GM15510 (cell line): ENCODE data around the gene TET2.

Experiments used
- POLR2A ChIP-seq: IDR thresholded peaks from 3 replicates; pipeline ENCODE4 v1.6.1; 2011; ENCODE audit warnings: borderline replicate concordance; ENCODE audit not compliant: insufficient read length; ENCODE audit errors: extremely low read depth

Gene TET2

DNA sequence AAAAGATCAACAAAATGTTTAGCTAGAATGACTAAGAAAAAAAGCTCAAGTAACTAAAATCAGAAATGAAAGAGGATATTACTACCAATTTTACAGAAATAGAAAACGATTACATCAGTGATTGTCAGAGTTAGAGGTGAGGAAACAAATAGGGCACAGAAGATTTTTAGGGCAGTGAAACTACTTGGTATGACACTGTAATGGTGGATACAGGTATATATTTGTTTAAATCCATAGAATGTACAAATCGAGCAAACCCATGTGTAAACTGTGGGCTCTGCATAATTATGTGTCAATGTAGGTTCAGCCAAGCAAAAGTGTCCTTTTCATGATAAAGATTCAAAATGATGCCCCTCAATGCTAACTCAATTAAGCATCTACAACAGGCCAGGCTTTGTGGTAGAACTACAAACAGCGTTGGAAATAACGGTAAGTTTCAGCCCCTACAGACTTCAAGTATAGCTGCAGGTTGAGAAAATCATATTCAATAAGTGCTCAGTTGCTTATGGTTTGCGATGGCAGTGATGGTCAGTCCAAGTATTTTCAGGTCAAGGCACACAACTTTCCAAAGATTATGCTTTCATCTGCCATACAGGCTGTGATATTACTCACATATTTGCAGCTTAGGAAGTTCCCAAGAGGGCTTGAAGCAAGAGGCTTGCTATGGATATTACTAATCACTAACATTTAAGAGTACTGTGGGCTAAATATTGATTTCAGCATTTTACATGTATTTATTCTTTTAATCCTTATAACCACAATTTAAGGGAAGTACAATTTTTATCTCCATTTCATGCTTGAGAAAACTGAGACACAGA lies 158.6 kb downstream of the TET2 start:
- TF ChIP-seq POLR2A: no peak

- TF ChIP-seq POLR2A: no peak
Observed at GRCh38 chr4:105306158-105306781, 159.6 kb downstream of the TET2 start.

DNA sequence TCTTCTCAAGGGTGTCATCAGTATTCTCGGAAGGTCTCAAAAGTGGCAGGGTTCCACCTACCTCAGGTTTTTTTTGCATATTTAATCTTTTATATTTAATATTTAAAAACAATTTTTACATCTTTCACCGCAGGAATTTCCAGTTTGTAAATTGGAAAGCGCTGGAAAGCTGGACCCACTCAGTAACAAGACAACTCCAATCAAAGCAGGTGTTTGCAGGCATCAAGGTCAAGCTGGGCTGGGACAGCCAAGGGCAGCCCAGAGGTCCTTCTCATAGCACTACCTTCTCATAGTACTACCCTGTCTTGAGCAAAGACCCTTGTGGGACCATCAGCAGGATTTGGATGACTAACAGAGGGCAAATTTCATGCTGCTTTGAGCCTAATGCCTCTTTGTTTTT lies 160.1 kb downstream of the TET2 start:
- no peak for TF ChIP-seq POLR2A

DNA sequence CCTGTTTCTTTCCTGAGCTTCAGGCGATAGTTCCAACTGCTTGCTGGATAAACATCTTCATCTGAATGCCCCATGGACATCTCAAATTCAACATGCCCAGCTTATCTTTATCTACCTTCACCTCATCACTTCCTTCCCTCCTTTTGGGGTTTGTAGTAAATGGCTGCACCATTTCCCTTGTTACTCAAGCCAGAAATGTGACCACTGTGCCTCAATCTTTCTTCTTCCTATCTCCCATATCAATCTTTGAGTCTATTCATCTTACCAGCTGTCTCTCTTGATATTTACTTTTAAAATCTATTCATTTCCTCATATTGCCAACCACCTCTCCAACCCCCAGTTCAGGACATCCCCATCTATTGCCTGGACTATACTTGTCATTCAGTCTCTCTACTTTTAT lies 171.8 kb downstream of the TET2 start:
- TF ChIP-seq POLR2A: no peak

DNA sequence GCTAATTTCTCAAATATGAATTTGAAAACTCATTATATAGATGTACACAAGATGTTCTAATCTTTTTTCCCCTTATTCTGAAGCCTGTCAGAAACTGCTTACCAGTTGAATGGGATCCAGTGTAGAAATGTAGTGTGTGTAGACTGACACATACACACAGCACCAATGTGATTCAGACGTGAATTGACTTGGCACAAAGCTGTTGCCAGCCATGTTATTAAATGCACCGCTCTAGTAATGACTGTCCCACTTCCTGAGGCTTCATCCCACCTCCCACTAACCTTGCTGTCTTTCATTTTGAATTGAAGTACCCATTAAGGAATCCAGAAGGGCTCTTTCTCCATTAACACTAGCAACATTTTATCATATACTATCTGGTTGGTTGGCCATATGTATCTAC lies 180.5 kb downstream of the TET2 start:
- TF ChIP-seq POLR2A: no peak

- TF ChIP-seq POLR2A: no peak
Observed at GRCh38 chr4:105327956-105328355, 181.3 kb downstream of the TET2 start.

DNA sequence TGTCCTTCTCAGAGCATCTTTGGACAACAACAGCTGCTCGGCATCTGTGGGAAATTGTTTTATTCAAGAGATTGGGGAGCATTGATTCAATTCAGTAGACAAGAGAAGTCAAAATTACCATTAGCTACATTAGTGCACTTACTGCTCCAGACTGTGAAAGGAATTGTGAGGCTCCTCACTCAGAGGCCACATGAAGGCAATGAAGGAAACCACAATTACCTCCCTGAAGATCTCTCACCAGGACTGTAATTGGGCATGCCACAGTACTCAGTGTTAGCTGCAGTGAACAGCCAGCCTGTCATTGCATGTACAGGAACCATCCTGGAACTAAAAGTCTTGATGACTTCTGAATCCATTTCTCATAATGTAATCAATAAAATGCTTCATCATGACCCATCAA lies 182.4 kb downstream of the TET2 start:
- TF ChIP-seq POLR2A: no peak
